DMS153 treated with DMSO at 0.1 percent for 48 hours (cell line): ENCODE measurements around the gene SNAI3.

ENCODE experiments used
- DNase-seq: peaks from one replicate; lab custom pipeline; 2025; ENCODE audit not compliant: unreplicated experiment; lab: John Stamatoyannopoulos, UW

Gene SNAI3

GRCh38 chr16:88651989-88652761, 34.1 kb downstream of the SNAI3 start:
- DNase-seq, result no peak

- peak; percentile 70 for DNase-seq
Measured at GRCh38 chr16:88651276-88651988, 34.9 kb downstream of the SNAI3 start.

GRCh38 chr16:88650749-88651275, 35.5 kb downstream of the SNAI3 start, which contains the start of gene CYBA:
Gene CYBA, minus strand, starts transcription at chr16:88651053. Its CDS starts 40 bp downstream, at chr16:88651013.
- DNase-seq, result no peak

- DNase-seq, result no peak
Measured at GRCh38 chr16:88649924-88650748, 36.2 kb downstream of the SNAI3 start.

- DNase-seq, result peak; percentile 22
Measured at GRCh38 chr16:88649195-88649923, 36.9 kb downstream of the SNAI3 start.

GRCh38 chr16:88647178-88648070, 38.9 kb downstream of the SNAI3 start:
- no peak for DNase-seq

GRCh38 chr16:88646345-88647034, 39.8 kb downstream of the SNAI3 start:
- no peak for DNase-seq

GRCh38 chr16:88645941-88646340, 40.4 kb downstream of the SNAI3 start:
- no peak for DNase-seq

- DNase-seq, result no peak
Measured at GRCh38 chr16:88645455-88645854, 40.9 kb downstream of the SNAI3 start.

- no peak for DNase-seq
Measured at GRCh38 chr16:88643644-88643932, 42.7 kb downstream of the SNAI3 start.

- DNase-seq, result no peak
Measured at GRCh38 chr16:88642881-88643643, 43.2 kb downstream of the SNAI3 start.

GRCh38 chr16:88640498-88641247, 45.6 kb downstream of the SNAI3 start:
- no peak for DNase-seq

- DNase-seq, result no peak
Measured at GRCh38 chr16:88640039-88640495, 46.2 kb downstream of the SNAI3 start.

- peak; percentile 71 for DNase-seq
Measured at GRCh38 chr16:88639231-88640038, 46.9 kb downstream of the SNAI3 start.

GRCh38 chr16:88638323-88639230, 47.7 kb downstream of the SNAI3 start, which contains the start of gene IL17C:
Gene IL17C, plus strand, starts transcription at chr16:88638572. Its CDS starts 70 bp downstream, at chr16:88638642.
- peak; percentile 77 for DNase-seq
